Stimulated activated CD8-positive, alpha-beta memory T cell treated with anti-CD3 and anti-CD28 coated beads, Interleukin-4, amount 100 ng/mL, for 24 hours (primary cell): ENCODE measurements around the gene MLF2.
A peak's percentile ranks its signal among the peaks of the same experiment; 100 is the strongest.

Experiments
- DNase-seq: peaks from one replicate; pipeline ENCODE4 v3.0.0-alpha.2; 2020; ENCODE audit warnings: low read depth

Gene MLF2

DNA sequence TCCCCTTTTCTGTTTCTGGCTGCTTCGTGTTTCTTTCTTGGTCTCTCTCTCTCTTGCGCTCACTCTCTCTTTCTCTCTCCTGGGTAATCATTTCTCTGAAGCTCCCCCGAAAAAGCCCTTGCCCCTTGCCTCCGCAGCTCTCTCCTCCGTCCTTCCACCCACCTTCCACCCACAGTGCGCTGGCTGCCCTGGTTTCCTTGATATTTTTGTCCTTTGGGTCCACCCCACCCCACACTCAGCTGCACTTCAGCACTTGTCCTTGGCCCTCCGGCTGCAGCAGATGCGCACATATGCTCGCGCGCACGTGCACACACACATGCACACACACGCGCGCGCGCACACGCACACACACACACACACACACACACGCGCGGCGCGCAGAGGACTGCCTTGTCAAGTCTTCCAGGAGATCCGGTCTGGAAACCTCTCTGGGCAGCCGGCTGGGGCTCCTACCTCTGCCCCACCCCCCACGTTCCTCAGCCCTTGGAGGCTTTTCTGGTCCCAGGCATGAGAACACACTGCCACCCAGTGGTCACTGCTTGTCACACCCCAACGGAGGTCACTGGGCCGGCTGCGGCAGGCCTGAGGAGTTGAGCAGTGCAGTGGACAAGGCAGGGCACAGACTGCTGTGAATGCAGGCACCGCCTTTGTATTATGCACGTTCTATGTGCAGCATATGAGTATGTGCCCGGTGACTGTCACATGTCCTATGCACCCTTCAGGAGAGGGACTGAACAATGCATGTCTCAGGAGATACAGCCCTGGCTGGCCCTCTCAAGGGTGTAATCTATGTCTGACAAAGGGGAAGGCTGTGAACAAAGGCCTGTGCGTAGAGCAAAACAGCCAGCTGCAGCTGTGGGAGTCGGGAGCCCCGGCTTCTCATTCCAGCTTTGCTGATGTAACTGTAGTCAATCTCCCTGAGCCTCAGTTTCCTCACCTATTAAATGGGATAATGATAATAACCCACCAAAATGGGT lies 25.9 kb upstream of the MLF2 start:
- peak; percentile 79 for DNase-seq

DNA sequence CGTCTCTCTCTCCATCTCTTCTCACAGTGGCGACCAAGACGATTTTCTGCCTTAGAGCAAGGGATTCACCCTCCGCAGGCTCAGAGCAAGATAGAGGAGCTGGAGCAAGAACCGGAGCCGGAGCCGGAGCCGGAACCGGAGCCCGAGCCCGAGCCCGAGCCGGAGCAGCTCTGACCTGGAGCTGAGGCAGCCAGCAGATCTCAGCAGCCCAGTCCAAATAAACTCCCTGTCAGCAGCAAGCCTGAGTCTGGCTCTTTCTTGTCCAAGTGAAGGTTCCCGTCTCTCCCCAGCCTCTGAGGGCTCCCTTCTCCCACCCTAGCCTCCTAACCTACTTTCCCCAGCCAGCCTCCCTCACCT lies 25.3 kb upstream of the MLF2 start:
- DNase-seq, result no peak

DNA sequence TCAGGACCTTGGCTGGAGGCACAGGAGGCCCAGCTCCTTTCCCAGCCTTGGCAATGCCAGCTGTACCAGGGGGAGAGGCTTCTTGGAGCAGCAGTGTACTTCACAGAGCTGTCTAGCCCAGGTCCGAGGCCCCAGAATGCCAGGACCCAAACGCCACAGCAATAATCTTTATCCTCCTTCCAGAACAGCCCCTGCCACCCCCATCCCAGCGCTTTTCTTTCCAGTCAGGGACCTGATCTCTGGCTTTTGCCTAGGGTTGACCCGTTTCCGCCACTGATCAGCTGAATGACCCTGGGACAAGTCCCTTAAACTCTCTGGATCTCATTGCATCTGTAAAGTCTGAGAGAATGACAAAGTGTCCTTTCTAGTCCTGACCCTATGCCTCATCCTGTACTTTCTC lies 24.4 kb upstream of the MLF2 start:
- no peak for DNase-seq

- no peak for DNase-seq
Observed at GRCh38 chr12:6775185-6776174, 22.5 kb upstream of the MLF2 start.

DNA sequence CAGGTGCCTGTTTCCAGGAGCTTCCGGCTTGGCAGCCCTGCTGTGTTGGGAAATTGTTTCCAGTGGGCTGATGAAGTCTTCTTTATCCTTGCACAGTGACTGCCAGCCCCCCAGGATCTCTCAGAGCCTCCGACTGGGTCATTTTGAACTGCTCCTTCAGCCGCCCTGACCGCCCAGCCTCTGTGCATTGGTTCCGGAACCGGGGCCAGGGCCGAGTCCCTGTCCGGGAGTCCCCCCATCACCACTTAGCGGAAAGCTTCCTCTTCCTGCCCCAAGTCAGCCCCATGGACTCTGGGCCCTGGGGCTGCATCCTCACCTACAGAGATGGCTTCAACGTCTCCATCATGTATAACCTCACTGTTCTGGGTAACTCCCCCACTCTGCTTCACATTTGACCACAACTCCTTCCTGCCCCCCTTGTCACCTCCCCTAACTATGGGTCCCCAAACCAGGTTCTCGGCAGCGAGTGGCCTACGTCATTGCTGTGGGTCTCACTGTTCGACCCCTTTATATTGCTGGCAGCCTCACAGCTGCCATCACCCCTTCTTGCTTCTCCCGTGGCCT lies 21.6 kb upstream of the MLF2 start:
- DNase-seq, result peak; percentile 39

DNA sequence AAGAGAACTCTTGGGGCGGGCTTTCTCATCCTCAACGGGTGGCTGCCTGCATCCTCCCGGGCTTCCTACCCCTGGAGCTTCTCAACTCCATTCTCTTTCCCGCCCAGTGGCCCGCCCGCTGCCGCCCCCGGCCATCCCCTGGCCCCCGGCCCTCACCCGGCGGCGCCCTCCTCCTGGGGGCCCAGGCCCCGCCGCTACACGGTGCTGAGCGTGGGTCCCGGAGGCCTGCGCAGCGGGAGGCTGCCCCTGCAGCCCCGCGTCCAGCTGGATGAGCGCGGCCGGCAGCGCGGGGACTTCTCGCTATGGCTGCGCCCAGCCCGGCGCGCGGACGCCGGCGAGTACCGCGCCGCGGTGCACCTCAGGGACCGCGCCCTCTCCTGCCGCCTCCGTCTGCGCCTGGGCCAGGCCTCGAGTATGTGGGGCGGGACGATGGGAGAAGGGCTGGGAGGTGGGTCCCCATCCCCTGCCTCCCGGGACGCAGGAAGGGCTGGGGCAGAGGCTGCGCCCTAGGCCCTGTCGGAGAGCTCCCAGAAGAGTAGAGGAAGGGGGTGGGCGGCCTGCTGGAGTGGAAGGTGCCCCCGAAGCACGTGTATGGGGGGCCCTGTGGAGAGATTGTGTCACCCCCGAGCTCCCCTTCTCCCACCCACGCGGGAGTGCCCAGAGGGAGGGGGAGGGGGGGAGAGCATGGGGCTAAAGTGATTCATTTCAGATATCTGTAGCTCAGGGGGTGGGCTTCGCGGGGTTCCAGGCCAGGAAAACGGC lies 20.8 kb upstream of the MLF2 start:
- DNase-seq, result peak; percentile 74

DNA sequence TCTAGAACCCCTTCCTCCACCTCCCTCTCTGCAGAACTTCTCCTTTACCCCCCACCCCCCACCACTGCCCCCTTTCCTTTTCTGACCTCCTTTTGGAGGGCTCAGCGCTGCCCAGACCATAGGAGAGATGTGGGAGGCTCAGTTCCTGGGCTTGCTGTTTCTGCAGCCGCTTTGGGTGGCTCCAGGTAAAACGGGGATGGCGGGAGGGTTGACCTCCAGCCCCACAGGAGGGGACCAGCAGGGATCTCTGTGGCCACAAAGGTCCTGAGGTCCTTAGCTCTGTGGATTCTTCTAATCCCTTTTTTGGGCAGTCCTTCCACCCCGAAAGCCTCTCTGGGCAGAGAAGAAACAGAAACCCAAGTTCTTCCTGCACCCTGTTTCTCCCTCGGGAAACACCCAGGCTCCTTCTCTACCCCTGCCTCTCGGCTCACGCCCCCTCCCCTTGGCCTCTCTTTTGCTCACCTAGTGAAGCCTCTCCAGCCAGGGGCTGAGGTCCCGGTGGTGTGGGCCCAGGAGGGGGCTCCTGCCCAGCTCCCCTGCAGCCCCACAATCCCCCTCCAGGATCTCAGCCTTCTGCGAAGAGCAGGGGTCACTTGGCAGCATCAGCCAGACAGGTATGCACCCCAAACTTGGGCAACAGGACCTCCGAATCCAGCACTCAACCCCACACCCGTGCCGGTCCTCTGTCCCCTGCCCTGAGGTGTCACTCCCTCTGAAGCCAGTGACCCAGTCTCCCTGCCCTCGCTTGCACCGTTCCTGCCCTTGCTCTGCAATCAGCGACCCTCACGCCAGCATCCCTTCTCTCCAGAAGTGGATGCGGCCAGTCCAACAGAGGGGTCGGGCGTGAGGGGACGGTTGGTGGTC lies 20.0 kb upstream of the MLF2 start:
- no peak for DNase-seq

DNA sequence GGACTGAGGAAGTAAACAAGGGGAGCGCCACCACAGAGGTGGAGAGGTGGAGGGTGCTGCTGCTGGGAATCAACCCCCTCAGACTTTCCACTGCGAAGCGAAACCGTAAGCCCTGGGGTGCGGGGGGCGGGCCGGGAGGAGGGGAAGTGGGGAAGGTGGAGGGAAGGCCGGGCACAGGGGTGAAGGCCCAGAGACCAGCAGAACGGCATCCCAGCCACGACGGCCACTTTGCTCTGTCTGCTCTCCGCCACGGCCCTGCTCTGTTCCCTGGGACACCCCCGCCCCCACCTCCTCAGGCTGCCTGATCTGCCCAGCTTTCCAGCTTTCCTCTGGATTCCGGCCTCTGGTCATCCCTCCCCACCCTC lies 19.4 kb upstream of the MLF2 start, which contains the start of gene LAG3:
LAG3 (plus strand) TSS at position 190 of the 365 bp plus-strand sequence. CDS start 333 bp downstream, outside the sequence.
- peak; percentile 65 for DNase-seq

DNA sequence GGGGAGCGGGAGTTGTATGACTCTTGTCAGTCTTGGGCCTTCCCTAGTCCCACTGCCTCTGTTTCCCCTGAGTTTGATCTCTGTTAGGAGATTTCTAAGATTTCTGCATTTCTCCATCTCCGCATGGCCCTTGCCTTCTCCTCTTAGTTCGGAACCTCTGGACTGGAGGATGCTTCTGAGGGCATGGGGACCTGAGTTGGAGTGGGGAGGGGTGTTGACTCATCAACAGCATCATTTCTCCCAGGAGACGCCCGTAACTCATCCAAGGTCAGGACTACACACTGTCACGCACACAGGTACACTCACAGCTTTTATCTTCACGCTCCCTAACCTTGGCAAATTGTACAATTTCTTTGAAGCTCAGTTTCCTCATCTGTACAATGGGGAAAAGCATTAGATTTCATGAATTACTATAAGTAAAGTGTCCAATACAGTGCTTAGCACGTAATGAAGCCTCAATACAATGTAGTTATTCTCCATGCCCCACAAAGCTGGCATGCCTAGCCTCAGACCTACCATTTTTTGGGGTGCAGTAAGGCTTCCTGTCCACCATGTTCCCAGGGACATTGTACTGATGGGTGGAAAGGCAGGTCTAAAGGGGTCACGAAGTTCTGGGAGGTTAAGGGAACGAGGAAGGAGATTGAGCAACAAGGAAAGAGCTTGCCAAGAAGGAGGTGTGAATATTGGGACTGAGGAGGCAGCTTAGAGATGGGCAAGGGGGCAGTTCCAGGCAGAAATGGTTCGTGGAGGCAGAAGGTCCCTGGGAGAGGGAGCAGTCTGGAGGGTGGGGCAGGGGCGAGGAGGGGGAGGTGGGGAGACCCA lies 18.8 kb upstream of the MLF2 start:
- DNase-seq, result no peak

DNA sequence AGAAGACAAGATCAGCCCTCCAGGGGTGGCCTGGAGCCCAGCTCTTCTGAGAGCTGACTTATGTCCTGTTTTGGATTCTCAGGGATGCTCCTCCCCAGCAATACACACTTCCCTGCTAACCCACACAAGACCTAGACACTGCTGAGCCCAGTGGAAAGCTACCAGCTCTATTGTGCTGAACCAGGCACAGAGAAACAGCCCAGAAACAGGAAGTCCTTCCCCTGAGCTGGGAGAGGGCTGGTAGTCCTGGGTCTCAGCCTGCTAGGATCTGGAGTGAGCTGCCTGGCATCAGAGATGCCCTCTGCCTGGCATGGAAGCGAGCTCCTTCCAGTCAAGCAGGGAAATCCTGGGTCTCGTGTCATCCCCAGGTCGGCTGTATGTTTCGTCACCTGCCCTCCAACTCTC lies 18.2 kb upstream of the MLF2 start:
- no peak for DNase-seq

DNA sequence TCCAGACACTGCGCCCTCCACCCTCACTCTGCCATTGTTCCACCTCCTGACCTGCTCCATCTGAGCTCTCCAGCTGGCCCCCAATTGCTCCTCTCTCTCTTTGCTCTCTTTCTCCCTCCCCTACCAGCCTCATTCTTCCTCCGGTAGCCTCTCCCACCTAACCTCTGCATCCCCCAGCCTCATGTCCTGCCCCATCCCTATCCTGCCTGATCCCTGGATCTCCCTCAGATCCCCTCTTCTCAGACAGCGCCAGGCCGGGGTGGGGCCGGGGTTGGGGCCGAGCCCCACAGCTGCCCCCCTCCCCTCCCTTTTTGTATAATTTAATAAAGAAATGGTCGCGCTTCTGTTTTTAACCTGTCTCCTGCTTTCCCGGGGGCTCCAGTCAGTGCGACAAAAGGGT lies 17.7 kb upstream of the MLF2 start:
- DNase-seq, result no peak

DNA sequence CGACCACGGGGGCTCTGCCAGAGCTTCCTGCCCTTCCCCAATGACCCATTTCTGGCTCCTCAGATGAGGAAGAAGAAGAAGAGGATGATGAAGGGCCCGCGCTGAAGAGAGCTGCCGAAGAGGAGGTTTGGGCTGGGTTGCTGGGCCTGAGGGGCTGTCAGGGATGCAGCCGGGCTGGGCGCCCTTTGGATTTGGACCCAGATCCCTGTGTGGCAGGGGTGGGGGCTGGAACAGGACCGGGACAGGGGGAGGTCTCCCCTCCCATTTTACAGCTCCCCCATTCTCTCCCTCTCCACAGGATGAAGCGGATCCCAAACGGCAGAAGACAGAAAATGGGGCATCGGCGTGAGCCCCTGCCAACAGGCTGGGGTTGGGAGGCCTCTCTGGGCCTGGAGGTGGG lies 17.2 kb upstream of the MLF2 start:
- DNase-seq, result no peak

GRCh38 chr12:6769666-6770065 lies 16.7 kb upstream of the MLF2 start:
- DNase-seq, result no peak

DNA sequence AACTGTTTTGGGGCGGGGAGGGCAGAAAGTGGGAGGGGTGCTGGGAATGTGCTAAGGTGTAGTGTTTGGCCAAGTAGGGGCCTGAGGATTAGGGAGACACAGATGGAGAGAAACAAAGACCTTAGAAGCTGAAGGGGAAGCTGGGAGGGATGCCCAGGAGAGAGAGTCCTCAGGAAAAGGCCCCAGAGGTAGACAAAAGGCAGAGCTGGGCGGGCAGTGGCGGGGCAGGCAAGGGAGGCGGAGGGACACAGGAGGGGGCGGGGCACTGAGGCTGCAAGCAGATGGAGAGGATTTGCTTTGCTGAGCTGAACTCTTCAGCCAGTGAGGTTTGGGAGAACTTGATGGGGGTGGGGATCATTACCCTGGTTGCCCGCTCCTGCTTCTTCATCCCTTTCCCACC lies 16.0 kb upstream of the MLF2 start:
- DNase-seq, result no peak

DNA sequence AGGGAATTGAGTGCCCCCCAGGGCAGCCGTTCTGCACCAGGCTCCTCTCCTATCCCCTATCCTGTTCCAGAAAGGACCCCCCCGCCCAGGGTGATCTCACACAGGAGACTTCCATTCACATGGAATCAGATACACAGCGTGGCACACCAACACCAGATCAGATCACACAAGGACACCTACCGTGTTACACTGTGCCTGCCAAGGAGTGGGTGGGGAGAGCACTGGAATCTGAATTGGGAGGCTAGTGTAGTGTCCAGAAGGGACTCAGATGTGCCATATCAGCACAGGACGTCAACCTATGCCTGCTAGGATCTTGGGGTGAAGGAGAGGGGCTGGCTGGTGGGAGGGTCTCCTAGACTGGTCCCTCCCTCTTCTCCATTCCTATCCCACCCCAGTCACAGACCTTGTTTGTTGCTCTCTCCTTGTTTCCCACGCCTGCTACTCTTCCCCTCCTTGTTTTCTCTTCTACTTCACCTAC lies 15.5 kb upstream of the MLF2 start:
- no peak for DNase-seq

- no peak for DNase-seq
Observed at GRCh38 chr12:6767353-6768319, 14.7 kb upstream of the MLF2 start.

DNA sequence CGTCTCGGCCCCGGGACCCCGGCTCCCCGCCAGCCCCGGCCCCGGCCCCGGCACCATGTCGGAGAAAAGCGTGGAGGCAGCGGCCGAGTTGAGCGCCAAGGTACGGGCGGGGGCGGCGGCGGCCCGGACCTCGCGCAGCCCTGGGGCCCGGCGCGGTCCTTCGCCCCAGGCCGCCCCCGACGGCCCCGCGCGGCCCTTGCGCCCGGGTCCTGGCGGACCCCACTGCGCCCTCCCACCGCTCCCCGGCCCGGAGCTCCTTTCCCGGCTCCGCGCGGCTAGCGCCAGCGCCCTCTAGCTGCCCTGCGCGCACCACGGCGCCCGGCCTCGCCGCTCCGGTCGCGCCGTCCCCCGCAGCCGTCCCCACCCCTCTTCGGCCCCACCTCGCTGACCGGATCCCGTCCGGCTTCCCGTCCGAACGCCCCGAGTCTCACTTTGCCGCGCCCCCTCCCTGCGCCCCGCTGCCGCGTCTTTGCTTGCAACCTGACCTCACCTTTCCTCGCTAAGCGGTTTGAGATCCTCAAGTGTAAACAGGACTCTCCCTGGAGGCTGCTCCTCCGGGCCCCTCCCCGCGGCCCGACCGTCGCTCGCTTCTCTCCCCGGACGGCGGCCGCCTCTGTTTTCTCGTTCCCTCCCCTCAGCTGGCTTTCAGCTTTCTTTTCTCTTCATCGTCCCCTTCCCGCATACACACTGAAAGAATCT lies 13.9 kb upstream of the MLF2 start:
- DNase-seq, result peak; percentile 35
